GM12878 (cell line): Measurements from ENCODE around the gene FATE1. TPM values are rescaled to one million over a fixed set of nuclear protein-coding genes. Genes with fewer than 3 reads are reported as not detected.

Source experiments
- ATAC-seq: fragments of 200-7000 bp; cut with Tn5 transposase; 3 replicates; pipeline ENCODE4 v1.9.1; 2020; ENCODE audit warnings: mild to moderate bottlenecking, moderate library complexity
- BruUV-seq: library from RNA; stranded (reverse); fragments of 400-500 nt; replicated peaks from 2 replicates; lab custom pipeline; 2021; lab: Mats Ljungman, UMichigan
- CTCF ChIA-PET: fragments of 300-600 bp; sonication (Branson Sonifier 250); formaldehyde crosslinking; extraction: SDS; loops from one replicate; lab custom pipeline; 2021; ENCODE audit warnings: inconsistent platforms; lab: Yijun Ruan, JAX
- POLR2A ChIA-PET: fragments of 350-600 bp; formaldehyde crosslinking; extraction: SDS; loops from one replicate; lab custom pipeline; 2021; ENCODE audit warnings: inconsistent platforms; lab: Charles Lee
- RAD21 ChIA-PET: fragments of 300-600 bp; sonication (Branson Sonifier 250); formaldehyde crosslinking; loops from one replicate; lab custom pipeline; 2023; ENCODE audit warnings: antibody characterized with exemption; ENCODE audit not compliant: unreplicated experiment; lab: Charles Lee
- SMC1A ChIA-PET: fragments of 300-600 bp; sonication (Branson Sonifier 250); formaldehyde crosslinking; loops from one replicate; lab custom pipeline; 2023; ENCODE audit not compliant: unreplicated experiment, uncharacterized antibody; lab: Charles Lee
- DNase-seq: peaks from one replicate; pipeline ENCODE4 v3.0.0-alpha.2; 2011; ENCODE audit warnings: low read depth, low spot score
- FAIRE-seq: peaks from 3 replicates; lab custom pipeline; 2011; peaks lifted over from hg19 to GRCh38; lab: Jason Lieb, UNC
- H2AFZ ChIP-seq: 2 replicates; pipeline ENCODE4 v1.6.0; 2011; ENCODE audit warnings: low read depth, low read length, control low read depth; ENCODE audit not compliant: control insufficient read depth
- H3K27ac ChIP-seq: 2 replicates; pipeline ENCODE4 v1.5.1; 2011; ENCODE audit warnings: control low read depth; ENCODE audit not compliant: control insufficient read depth, insufficient read depth
- H3K27me3 ChIP-seq, 2 experiments: replicated peaks in 1 of 2; 2 replicates each; pipeline versions ENCODE4 v1.6.0 to v1.6.1; 2011; ENCODE audit warnings: low read length in 1 of 2; ENCODE audit not compliant: control insufficient read depth in 2 of 2, insufficient read depth in 2 of 2
- H3K36me3 ChIP-seq, 2 experiments: 2 replicates each; pipeline ENCODE4 v1.5.1; 2011; ENCODE audit warnings: low read length in 1 of 2; ENCODE audit not compliant: control insufficient read depth in 2 of 2, insufficient read depth in 2 of 2
- H3K4me1 ChIP-seq: 2 replicates; pipeline ENCODE4 v1.6.1; 2011; ENCODE audit warnings: mild to moderate bottlenecking, low read length, moderate library complexity, mixed read lengths; ENCODE audit not compliant: control insufficient read depth, insufficient read depth
- H3K4me2 ChIP-seq: 2 replicates; pipeline ENCODE4 v1.6.0; 2011; ENCODE audit warnings: control low read depth; ENCODE audit not compliant: control insufficient read depth, insufficient read depth
- H3K4me3 ChIP-seq: fragments of 200-600 bp; sonication (generic); 2 replicates; pipeline ENCODE4 v1.5.1; 2016
- H3K79me2 ChIP-seq: 2 replicates; pipeline ENCODE4 v1.6.0; 2011; ENCODE audit warnings: low read length; ENCODE audit not compliant: control insufficient read depth, insufficient read depth
- H3K9ac ChIP-seq: 2 replicates; pipeline ENCODE4 v1.8.0; 2011; ENCODE audit warnings: low read length, control low read depth, mixed read lengths; ENCODE audit not compliant: control insufficient read depth, insufficient read depth
- H3K9me3 ChIP-seq: replicated peaks from 3 replicates; pipeline ENCODE4 v1.5.1; 2011; ENCODE audit warnings: mild to moderate bottlenecking, low read length; ENCODE audit not compliant: control insufficient read depth, insufficient read depth
- H4K20me1 ChIP-seq: 2 replicates; pipeline ENCODE4 v1.6.0; 2011; ENCODE audit not compliant: control insufficient read depth, insufficient read depth
- BACH1 ChIP-seq: fragments of 450-650 bp; IDR thresholded peaks from 2 replicates; pipeline ENCODE4 v1.6.1; 2017; ENCODE audit warnings: mild to moderate bottlenecking, borderline replicate concordance
- BCL11A ChIP-seq: IDR thresholded peaks from 2 replicates; pipeline ENCODE4 v1.6.1; 2011; ENCODE audit warnings: low read depth, low read length
- BMI1 ChIP-seq: fragments of 450-650 bp; IDR thresholded peaks from 2 replicates; pipeline ENCODE4 v1.6.1; 2016; ENCODE audit warnings: mild to moderate bottlenecking, moderate library complexity, borderline replicate concordance
- BRCA1 ChIP-seq: IDR thresholded peaks from 2 replicates; pipeline ENCODE4 v1.6.1; 2011; ENCODE audit warnings: low read depth, low read length, improper control_type of control experiment
- GATAD2B ChIP-seq: fragments of 450-650 bp; conservative IDR thresholded peaks from 2 replicates; pipeline ENCODE4 v1.6.1; 2017; ENCODE audit warnings: low read depth, mild to moderate bottlenecking, moderate library complexity
- MTA2 ChIP-seq: fragments of 450-650 bp; IDR thresholded peaks from 2 replicates; pipeline ENCODE4 v1.6.1; 2016; ENCODE audit warnings: low read depth, mild to moderate bottlenecking, moderate library complexity
- MXI1 ChIP-seq: fragments of 150-350 bp; IDR thresholded peaks from 2 replicates; pipeline ENCODE4 v1.6.1; 2011; ENCODE audit warnings: low read depth, mild to moderate bottlenecking, inconsistent platforms, low read length, improper control_type of control experiment
- NFYB ChIP-seq: IDR thresholded peaks from 2 replicates; pipeline ENCODE4 v1.6.1; 2011; ENCODE audit warnings: low read depth, mild to moderate bottlenecking, low read length, improper control_type of control experiment, moderate library complexity; ENCODE audit not compliant: insufficient read depth
- POU2F2 ChIP-seq: IDR thresholded peaks from 3 replicates; pipeline ENCODE4 v1.6.1; 2011; ENCODE audit warnings: low read depth, mild to moderate bottlenecking, low read length, borderline replicate concordance
- RAD21 ChIP-seq: IDR thresholded peaks from 2 replicates; pipeline ENCODE4 v1.6.1; 2011; ENCODE audit warnings: mild to moderate bottlenecking, low read depth, low read length, moderate library complexity; ENCODE audit not compliant: insufficient read depth
- RAD51 ChIP-seq: fragments of 450-650 bp; IDR thresholded peaks from 2 replicates; pipeline ENCODE4 v1.6.1; 2016; ENCODE audit warnings: moderate library complexity, mild to moderate bottlenecking, inconsistent platforms
- RCOR1 ChIP-seq: conservative IDR thresholded peaks from 2 replicates; pipeline ENCODE4 v1.6.1; 2012; ENCODE audit warnings: low read depth, low read length, improper control_type of control experiment
- SKIL ChIP-seq: fragments of 450-650 bp; IDR thresholded peaks from 2 replicates; pipeline ENCODE4 v1.6.1; 2017; ENCODE audit warnings: mild to moderate bottlenecking, low read depth, inconsistent platforms; ENCODE audit not compliant: poor library complexity, severe bottlenecking
- SUZ12 ChIP-seq: fragments of 200-600 bp; sonication (generic); IDR thresholded peaks from one replicate; pipeline ENCODE4 v1.6.1; 2018; ENCODE audit warnings: antibody characterized with exemption, mild to moderate bottlenecking; ENCODE audit not compliant: unreplicated experiment
- TAF1 ChIP-seq: IDR thresholded peaks from 2 replicates; pipeline ENCODE4 v1.6.1; 2011; ENCODE audit warnings: mild to moderate bottlenecking, low read depth, low read length, borderline replicate concordance
- YY1 ChIP-seq: IDR thresholded peaks from 2 replicates; pipeline ENCODE4 v1.6.1; 2011; ENCODE audit warnings: low read depth, mild to moderate bottlenecking, low read length
- ZNF207 ChIP-seq: fragments of 450-650 bp; IDR thresholded peaks from 2 replicates; pipeline ENCODE4 v1.6.1; 2014; ENCODE audit warnings: antibody characterized with exemption, mild to moderate bottlenecking, borderline replicate concordance
- WGBS: methylation state at CpG from one replicate; pipeline ENCODE4 v1.1.6; 2016; ENCODE audit warnings: low lambda C conversion rate; ENCODE audit not compliant: insufficient replicate concordance, insufficient coverage; ENCODE audit errors: missing lambda C conversion rate; 5-methylcytosine and 5-hydroxymethylcytosine counted together
- in situ Hi-C: fragments of 300-500 bp; cut with MboI; formaldehyde crosslinking; loops from 9 replicates; pipeline ENCODE4 v1.14.3; 2018; ENCODE audit warnings: mixed read lengths
- intact Hi-C: fragments of 100-400 bp; cut with micrococcal nuclease; formaldehyde crosslinking; loops from one replicate; pipeline ENCODE4 v1.14.2; 2022; ENCODE audit not compliant: unreplicated experiment
- polyA plus RNA-seq, 11 experiments: library from polyadenylated mRNA; depleted of rRNA in 4 of 11; unstranded in 6 of 11; stranded (reverse) in 5 of 11; fragments of >200 nt; fragmentation: Nextera tagmentation in 4 of 11; fragmentation: Illumina TruSeq in 1 of 11; extraction: Ambion mirVana in 4 of 11; extraction: Trizol in 1 of 11; gene quantifications; 1 replicate in 1 of 11; 2 replicates in 10 of 11; pipeline versions ENCODE4 v1.2.1 to v1.2.3, GENCODE V29; 2011 to 2016; ENCODE audit warnings: inconsistent platforms in 2 of 11, missing spikeins in 2 of 11, low read depth in 1 of 11
- total RNA-seq, 4 experiments: library from RNA; depleted of rRNA in 3 of 4; stranded (reverse); fragments of >200 nt in 3 of 4; fragmentation: Illumina TruSeq in 1 of 4; extraction: Trizol in 1 of 4; gene quantifications; 2 replicates each; pipeline versions ENCODE4 v1.2.1 to v1.2.3, GENCODE V29; 2013 to 2021
- TF ChIP-seq, protein P1 (sequence below): IDR thresholded peaks from 2 replicates; pipeline ENCODE4 v1.6.1; 2011; ENCODE audit warnings: borderline replicate concordance, low read depth, mild to moderate bottlenecking, moderate library complexity, low read length; ENCODE audit not compliant: insufficient read depth, poor library complexity, severe bottlenecking

Gene FATE1
- total and polyA plus RNA-seq, 10 of the 15 experiments (the other 5 are each of a cell fraction or from before 2014, with no cell fraction given) = 0.26 to 0.28 TPM; not detected in 8

GRCh38 chrX:151763711-151764110 is 47.9 kb downstream of the FATE1 start:
- Histone ChIP-seq H3K27me3 (no peaks in the 10 kb centered on the region), H3K36me3 (no peaks in the 10 kb centered on the region), H3K9ac (no peak overlapping the region), H3K4me1 (no peaks in the 10 kb centered on the region), H3K79me2 (no peaks in the 10 kb centered on the region), H4K20me1 (no peaks in the 10 kb centered on the region), H2AFZ (no peak overlapping the region), H3K4me3 (no peak overlapping the region), H3K9me3 (no peaks in the 10 kb centered on the region), H3K27ac (no peak overlapping the region), H3K4me2 (no peak overlapping the region)
- ChIA-PET SMC1A (interaction anchor here (0.9 kb wide), 1 partner anchor 9 kb away, joined by 3 read pairs; no protein-coding TSS in a partner anchor), CTCF (interaction anchor here (1.0 to 1.1 kb wide), 2 partner anchors 14 to 869 kb away, joined by 3 read pairs; no protein-coding TSS in a partner anchor), POLR2A (no interaction called here), RAD21 (no interaction called here)
- in situ Hi-C loops = no loop called here
- no peak for ATAC-seq
- TF ChIP-seq GATAD2B (no peak), BACH1 (no peak), BRCA1 (no peak), BMI1 (no peak), MXI1 (no peak), NFYB (no peak), BCL11A (no peak), RAD21 (no peak), ZNF207 (no peak), TAF1 (no peak), MTA2 (no peak), YY1 (no peak), RAD51 (no peak), SKIL (no peak), POU2F2 (no peak), RCOR1 (no peak), SUZ12 (no peak)
- TF ChIP-seq, protein P1, sequence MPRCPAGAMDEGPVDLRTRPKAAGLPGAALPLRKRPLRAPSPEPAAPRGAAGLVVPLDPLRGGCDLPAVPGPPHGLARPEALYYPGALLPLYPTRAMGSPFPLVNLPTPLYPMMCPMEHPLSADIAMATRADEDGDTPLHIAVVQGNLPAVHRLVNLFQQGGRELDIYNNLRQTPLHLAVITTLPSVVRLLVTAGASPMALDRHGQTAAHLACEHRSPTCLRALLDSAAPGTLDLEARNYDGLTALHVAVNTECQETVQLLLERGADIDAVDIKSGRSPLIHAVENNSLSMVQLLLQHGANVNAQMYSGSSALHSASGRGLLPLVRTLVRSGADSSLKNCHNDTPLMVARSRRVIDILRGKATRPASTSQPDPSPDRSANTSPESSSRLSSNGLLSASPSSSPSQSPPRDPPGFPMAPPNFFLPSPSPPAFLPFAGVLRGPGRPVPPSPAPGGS = no peak
- DNase-seq = no peak
- intact Hi-C loops = no loop called here
- BruUV-seq = no TSS peak
- no peak for FAIRE-seq
- 51% methylated on average over 8 of the region's 8 CpGs for WGBS
